Measurements from ENCODE around the gene SLIT3.
A peak's percentile ranks its signal among the peaks of the same experiment; 100 is the strongest.

Gene SLIT3

GRCh38 chr5:168681556-168682183, 619.3 kb downstream of the SLIT3 start:
- DNase-seq: peak in 1 of 2 experiments; percentile 7

GRCh38 chr5:168680395-168680794, 620.5 kb downstream of the SLIT3 start:
- DNase-seq: no peak

- peak; percentile 74 to 78 for DNase-seq
Measured at GRCh38 chr5:168679515-168679920, 621.4 kb downstream of the SLIT3 start.

GRCh38 chr5:168676501-168676900, 624.4 kb downstream of the SLIT3 start:
- no peak for DNase-seq

- no peak for DNase-seq
Measured at GRCh38 chr5:168675883-168676408, 625.0 kb downstream of the SLIT3 start.

- DNase-seq: no peak
Measured at GRCh38 chr5:168674893-168675482, 626.0 kb downstream of the SLIT3 start.

- DNase-seq: no peak
Measured at GRCh38 chr5:168672888-168673287, 628.1 kb downstream of the SLIT3 start.

GRCh38 chr5:168672016-168672415, 628.9 kb downstream of the SLIT3 start:
- DNase-seq: no peak

- DNase-seq: no peak
Measured at GRCh38 chr5:168670881-168671575, 629.9 kb downstream of the SLIT3 start.

GRCh38 chr5:168669668-168670378, 631.1 kb downstream of the SLIT3 start:
- DNase-seq: no peak

GRCh38 chr5:168669156-168669555, 631.8 kb downstream of the SLIT3 start:
- no peak for DNase-seq

GRCh38 chr5:168668078-168668477, 632.9 kb downstream of the SLIT3 start:
- DNase-seq: no peak

GRCh38 chr5:168667301-168667840, 633.6 kb downstream of the SLIT3 start:
- no peak for DNase-seq

GRCh38 chr5:168666356-168666755, 634.6 kb downstream of the SLIT3 start:
- DNase-seq: no peak

GRCh38 chr5:168663276-168664004, 637.5 kb downstream of the SLIT3 start:
- DNase-seq: no peak

GRCh38 chr5:168661593-168662485, 639.1 kb downstream of the SLIT3 start:
- no peak for DNase-seq

- DNase-seq: no peak
Measured at GRCh38 chr5:168660691-168661090, 640.2 kb downstream of the SLIT3 start.

GRCh38 chr5:168659286-168659847, 641.6 kb downstream of the SLIT3 start:
- DNase-seq: no peak

GRCh38 chr5:168658394-168658793, 642.5 kb downstream of the SLIT3 start:
- no peak for DNase-seq

GRCh38 chr5:168656633-168657032, 644.3 kb downstream of the SLIT3 start:
- no peak for DNase-seq

GRCh38 chr5:168655316-168655715, 645.6 kb downstream of the SLIT3 start:
- DNase-seq: no peak

Measured in activated CD4-positive, alpha-beta T cell treated with anti-CD3 and anti-CD28 coated beads, Interleukin-2, amount 50 U/mL, for 48 hours (primary cell).